ENCODE measurements around the gene POLR2L. TPM values are rescaled to one million over a fixed set of nuclear protein-coding genes. Genes with fewer than 3 reads are reported as not detected.
A peak's percentile ranks its signal among the peaks of the same experiment; 100 is the strongest.

The POLR2L gene
- total RNA-seq, 1 donor from 2014 or later = 142 TPM

DNA sequence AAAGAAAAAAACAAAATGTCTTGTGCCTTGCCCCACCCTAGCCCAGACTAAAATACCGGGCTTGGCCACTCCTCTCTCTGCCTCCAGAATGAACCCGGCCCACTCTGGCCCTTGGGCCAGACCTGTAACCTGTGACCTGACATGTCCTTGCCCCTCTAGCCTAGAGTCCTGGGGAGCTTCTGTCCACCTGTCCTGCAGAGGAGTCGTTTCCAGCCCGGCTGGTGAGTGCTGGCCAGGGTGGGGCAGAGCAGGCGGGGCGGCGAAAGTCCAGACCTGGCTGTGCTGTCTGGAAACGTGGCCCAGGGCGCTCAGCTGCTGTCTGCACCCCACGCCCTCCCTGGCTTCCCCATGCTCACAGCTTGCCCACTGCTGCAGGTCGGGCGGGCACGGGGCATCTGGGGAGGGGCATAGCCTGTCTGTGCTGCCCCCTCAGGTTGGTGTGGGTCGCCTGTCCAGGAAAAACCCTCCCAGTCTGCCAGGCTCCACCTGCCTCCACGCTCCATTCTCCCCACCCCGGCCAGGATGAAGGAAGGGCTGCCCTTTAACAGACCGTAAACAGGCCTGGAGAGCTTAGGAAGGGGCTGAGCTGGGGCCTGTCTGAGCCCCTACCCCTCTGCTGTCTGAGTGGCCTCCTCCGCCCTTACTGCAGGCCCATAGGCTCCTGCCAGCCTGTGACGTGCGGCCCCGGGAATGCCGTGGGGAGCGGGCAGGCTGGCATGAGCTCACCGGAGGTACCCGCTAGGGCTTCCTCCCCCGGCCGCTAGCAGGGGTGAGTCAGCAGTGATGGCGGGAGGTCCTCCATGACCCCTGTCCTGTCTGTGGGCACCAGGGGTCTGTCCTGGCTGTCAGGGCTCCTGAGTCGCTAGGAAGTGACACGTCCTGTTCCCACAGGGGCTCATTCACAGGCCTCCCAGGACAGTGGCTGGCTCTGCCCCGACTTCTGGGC lies 7.7 kb downstream of the POLR2L start:
- no peaks in the 10 kb centered on the region for H3K9me3 Mint-ChIP-seq (ENCODE audit: low read depth)
- no peak for DNase-seq (ENCODE audit: low spot score)
- no peaks in the 10 kb centered on the region for H3K27me3 Mint-ChIP-seq (ENCODE audit: low read depth)
- TF ChIP-seq, protein P1, sequence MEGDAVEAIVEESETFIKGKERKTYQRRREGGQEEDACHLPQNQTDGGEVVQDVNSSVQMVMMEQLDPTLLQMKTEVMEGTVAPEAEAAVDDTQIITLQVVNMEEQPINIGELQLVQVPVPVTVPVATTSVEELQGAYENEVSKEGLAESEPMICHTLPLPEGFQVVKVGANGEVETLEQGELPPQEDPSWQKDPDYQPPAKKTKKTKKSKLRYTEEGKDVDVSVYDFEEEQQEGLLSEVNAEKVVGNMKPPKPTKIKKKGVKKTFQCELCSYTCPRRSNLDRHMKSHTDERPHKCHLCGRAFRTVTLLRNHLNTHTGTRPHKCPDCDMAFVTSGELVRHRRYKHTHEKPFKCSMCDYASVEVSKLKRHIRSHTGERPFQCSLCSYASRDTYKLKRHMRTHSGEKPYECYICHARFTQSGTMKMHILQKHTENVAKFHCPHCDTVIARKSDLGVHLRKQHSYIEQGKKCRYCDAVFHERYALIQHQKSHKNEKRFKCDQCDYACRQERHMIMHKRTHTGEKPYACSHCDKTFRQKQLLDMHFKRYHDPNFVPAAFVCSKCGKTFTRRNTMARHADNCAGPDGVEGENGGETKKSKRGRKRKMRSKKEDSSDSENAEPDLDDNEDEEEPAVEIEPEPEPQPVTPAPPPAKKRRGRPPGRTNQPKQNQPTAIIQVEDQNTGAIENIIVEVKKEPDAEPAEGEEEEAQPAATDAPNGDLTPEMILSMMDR (IDR thresholded peaks at IDR 0.05) = peak; percentile 7
- H3K36me3 Mint-ChIP-seq (ENCODE audit: low read depth) = peaks cover 4% of the 10 kb centered on the region
- H3K4me1 Mint-ChIP-seq (ENCODE audit: low read depth) = peaks cover 46% of the 10 kb centered on the region
- H3K4me3 Mint-ChIP-seq (ENCODE audit: unreplicated experiment) = peak overlapping the region; percentile 85
- peak overlapping the region; percentile 96 for H3K27ac Mint-ChIP-seq (ENCODE audit: unreplicated experiment)

DNA sequence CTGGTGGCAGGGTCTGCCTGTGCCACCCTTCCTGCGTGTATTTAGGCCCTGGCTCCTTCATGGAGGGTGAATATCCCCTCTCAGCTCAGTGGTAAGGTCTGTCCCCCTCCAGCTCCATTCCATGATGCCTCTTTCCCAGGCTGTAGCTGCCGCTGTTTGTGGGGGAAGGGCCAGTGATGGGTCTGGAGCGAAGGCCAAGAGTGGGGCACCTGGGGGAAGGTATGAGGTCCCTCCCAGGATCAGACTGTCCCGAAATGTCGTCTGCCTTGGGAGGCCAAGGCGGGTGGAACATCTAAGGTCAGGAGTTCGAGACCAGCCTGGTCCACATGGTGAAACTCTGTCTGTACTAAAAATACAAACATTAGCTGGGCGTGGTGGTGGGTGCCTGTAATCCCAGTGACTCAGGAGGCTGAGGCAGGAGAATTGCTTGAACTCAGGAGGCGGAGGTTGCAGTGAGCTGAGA lies 8.4 kb downstream of the POLR2L start:
- no peaks in the 10 kb centered on the region for H3K9me3 Mint-ChIP-seq (ENCODE audit: low read depth)
- no peak for DNase-seq (ENCODE audit: low spot score)
- H3K27ac Mint-ChIP-seq (ENCODE audit: unreplicated experiment) = peak overlapping the region; percentile 96
- H3K4me1 Mint-ChIP-seq (ENCODE audit: low read depth) = peaks cover 50% of the 10 kb centered on the region
- TF ChIP-seq, protein P1 (IDR thresholded peaks at IDR 0.05) = no peak
- H3K36me3 Mint-ChIP-seq (ENCODE audit: low read depth) = peaks cover 2% of the 10 kb centered on the region
- H3K27me3 Mint-ChIP-seq (ENCODE audit: low read depth) = no peaks in the 10 kb centered on the region
- peak overlapping the region; percentile 85 for H3K4me3 Mint-ChIP-seq (ENCODE audit: unreplicated experiment)

DNA sequence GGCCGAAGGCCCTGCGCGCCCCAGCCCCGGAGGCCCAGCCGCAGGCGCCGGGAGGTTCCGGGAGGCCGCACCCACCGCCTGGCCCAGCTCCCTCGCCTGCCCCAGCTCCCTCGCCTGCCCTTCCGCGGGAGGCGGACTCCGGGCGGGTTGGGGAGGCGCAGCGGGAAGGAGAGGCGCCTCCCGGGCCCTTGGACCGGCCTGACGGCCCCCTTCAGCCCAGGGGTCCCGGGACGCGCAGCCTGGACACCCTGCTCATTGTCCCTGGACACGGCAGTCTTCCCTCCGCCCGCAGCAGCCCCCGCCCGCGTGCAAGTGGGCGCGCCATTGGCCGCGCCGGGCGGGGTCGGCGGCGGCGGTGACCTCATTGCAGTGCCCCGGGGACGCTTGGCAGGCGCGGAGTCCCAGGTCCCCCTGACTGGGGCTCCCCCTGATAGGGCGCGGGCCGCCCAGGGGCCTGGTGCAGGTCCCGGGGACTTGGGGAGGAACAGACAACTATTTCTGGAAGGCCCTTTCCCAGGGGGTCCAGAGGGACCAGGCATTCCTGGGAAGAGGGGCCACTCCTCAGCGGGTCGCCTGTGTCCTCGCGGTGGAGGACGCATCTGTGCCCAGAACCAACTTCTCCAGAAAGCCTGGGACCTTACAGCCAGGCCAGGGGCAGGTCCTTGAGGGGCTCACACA lies 9.1 kb downstream of the POLR2L start:
- no peak for DNase-seq (ENCODE audit: low spot score)
- Mint-ChIP-seq H3K27ac (ENCODE audit: unreplicated experiment) (peak overlapping the region; percentile 96), H3K9me3 (ENCODE audit: low read depth) (no peaks in the 10 kb centered on the region), H3K4me3 (ENCODE audit: unreplicated experiment) (peak overlapping the region; percentile 85), H3K27me3 (ENCODE audit: low read depth) (no peaks in the 10 kb centered on the region), H3K4me1 (ENCODE audit: low read depth) (peaks cover 50% of the 10 kb centered on the region), H3K36me3 (ENCODE audit: low read depth) (peaks cover 2% of the 10 kb centered on the region)
- TF ChIP-seq, protein P1 (IDR thresholded peaks at IDR 0.05) = no peak

DNA sequence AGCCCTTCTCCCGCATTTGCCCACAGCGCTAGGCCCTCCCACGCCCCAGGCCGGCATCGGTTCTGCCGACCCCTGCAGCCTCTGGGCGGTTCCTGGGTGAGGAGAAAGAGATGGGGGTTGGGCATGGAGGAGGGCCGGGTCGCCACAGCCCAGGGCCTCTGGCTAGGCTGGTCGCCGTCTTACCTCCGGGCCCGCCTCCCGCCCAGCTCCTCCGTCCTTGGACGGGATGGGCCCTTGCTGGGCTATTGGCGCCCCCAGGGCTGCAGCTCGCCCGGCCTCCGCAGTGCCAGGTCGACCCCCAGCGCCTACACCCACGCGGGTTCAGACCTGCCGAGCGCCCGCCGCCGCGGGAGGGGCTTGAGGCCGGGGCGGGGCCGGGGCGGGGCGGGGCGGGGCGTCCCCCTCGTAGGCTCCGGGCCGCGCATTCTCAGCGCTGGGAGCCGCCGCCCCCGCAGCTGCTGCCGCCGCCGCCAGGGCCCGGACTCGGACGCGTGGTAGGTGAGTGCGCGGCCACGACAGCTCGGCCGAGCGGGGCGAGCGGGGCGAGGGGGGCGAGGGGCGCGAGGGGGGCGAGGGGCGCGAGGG lies 9.7 kb downstream of the POLR2L start, which contains the start of gene CD151:
CD151 (plus strand) TSS at position 424 of the 585 bp plus-strand sequence. CDS start 3,118 bp downstream, outside the sequence.
- Mint-ChIP-seq H3K9me3 (ENCODE audit: low read depth) (no peaks in the 10 kb centered on the region), H3K27me3 (ENCODE audit: low read depth) (no peaks in the 10 kb centered on the region), H3K4me1 (ENCODE audit: low read depth) (peaks cover 55% of the 10 kb centered on the region), H3K4me3 (ENCODE audit: unreplicated experiment) (peak within 1 kb of the TSS; percentile 85), H3K27ac (ENCODE audit: unreplicated experiment) (peak within 1 kb of the TSS; percentile 96), H3K36me3 (ENCODE audit: low read depth) (peaks cover 2% of the 10 kb centered on the region)
- DNase-seq (ENCODE audit: low spot score) = no peak
- TF ChIP-seq, protein P1 (IDR thresholded peaks at IDR 0.05) = no peak

Data from chondrocyte (in vitro differentiated cells).